Stimulated activated naive CD4-positive, alpha-beta T cell (primary cell): ENCODE results near the gene LILRB2.
"Not testable (repeated sequence)": the region's sequence is repeated elsewhere in the genome, so short reads cannot be mapped to it uniquely, and the experiment has no call there.

ENCODE experiments used
- DNase-seq, 6 experiments: peaks; one replicate each; lab custom pipeline; 2025; lab: John Stamatoyannopoulos, UW

The LILRB2 gene

DNA sequence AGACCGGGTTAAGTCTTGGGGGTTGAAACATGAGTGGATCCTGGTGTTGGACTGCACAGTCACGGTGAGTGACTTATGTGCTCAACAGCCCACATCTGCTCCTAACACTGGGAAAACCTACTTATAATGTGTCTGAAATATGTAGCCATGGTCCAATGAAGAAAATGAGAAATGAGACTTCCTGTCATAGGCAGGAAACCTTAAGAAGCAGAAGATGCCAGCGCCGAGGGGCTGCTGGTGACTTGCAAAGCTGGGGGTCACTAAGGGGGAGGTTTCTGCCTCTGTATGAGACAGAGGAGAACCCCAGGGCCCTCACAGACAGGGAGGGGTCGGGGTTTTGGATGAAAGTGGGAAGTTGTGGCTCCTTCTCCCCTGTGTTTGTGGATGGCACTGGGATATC lies 8.7 kb downstream of the LILRB2 start:
- DNase-seq = not testable (repeated sequence)

DNA sequence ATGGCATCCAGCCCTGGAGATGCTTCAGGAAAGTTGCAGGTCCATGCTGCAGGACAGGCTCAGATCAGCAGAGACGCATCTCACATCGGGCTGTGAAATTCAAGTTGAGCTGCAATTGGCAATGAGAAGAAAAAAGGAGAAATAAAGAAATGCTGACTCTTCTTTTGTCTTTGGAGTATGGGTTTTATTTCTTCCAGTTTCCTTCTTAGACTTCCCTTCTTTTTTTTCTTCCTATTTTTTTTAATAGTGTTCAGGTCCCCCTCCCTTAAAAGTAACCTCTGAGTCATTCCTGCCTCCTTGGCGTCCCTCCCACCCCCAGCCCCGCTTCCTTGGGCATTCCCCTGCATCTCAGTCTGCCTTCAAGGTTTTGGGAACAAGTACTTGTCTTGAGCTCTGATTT lies 9.3 kb downstream of the LILRB2 start:
- not testable (repeated sequence) for DNase-seq

DNA sequence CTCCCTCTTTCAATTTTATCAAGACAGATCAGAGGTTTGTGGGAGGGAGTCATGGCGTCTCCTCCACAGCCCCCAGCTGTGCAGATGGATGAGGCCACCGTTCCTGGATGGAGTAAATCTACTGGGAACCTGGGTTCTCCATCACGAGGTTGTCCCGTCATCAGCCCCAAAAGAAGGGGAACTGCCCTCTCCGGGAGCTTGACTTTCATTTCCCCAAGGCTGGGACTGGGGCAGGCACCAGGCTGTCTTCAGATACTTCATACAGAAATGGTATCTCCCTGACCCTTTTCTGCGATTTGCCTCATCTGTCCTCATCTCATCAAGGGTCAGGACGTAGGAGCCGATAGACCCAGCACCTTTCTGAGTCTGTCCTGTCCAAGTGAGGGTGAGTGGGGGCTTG lies 9.8 kb downstream of the LILRB2 start:
- no peak for DNase-seq

DNA sequence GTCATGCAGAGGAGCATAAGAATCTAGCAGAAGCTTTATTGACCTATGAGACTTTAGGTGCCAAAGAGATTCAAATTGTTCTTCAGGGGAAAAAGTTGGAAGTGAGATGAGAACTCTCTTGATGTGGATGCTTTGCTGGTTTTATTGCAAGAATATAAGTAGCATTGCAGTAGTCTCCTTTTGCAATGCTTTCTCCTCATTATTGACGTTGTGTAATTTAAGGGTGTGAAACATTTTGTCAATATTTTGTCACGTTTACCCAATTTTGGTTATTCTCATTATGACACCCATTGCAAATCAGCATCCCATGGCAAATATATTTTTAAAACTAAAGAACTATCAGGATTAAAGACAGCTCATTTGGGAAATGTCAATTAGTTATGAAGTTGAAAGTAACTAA lies 12.0 kb downstream of the LILRB2 start:
- no peak for DNase-seq

DNA sequence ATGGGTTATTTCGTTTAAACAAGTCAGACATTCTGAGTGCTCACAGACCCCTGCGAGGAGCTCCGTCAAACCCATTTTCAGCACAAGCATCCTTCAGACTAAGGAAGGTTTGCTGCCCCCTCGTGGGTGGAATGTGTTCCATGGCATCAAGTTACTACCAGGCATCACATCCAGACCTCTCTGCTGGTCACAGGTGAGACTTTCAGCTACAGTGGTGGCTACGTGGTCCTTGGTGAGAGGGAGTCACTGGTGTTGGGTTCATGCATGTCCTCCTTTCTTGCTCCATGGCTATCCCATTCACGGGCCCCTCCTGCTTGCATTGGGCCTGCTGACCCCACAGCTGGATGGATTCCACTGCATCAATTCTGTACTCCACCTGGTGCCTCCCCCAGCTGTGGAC lies 14.8 kb downstream of the LILRB2 start:
- DNase-seq = peak in 5 of 6 experiments; percentile 4 to 74 (median 33)

DNA sequence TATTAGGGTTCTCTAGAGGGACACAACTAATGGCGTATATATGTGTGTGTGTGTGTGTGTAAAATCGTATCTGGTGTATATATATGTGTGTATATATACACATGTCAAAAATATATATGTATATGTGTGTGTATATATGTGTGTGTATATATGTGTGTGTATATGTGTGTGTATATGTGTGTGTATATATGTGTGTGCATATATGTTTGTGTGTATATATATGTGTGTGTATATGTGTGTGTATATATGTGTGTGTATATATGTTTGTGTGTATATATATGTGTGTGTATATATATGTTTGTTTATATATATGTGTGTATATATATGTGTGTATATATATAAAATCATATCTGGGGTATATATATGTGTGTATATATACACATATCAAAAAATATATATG lies 18.4 kb downstream of the LILRB2 start:
- DNase-seq = no peak

DNA sequence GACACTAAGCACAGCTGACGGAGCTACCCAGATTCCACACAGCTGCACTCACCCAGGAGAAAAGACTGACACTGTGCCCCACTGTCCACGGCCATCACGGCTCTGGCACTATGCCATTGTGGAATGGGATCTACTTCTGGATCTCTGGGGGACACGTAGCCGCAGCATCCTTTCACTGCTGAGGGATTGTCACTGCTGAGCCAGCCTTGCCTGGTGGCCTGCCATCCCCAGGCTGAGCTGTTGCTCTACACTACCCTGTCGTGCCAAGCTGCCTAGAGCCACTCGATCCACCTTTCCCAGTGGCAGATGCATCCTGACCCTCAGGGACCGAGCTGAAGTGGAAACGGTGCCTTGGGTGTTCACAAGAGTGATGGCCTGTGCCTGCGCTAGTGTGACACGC lies 18.8 kb downstream of the LILRB2 start:
- DNase-seq = no peak

DNA sequence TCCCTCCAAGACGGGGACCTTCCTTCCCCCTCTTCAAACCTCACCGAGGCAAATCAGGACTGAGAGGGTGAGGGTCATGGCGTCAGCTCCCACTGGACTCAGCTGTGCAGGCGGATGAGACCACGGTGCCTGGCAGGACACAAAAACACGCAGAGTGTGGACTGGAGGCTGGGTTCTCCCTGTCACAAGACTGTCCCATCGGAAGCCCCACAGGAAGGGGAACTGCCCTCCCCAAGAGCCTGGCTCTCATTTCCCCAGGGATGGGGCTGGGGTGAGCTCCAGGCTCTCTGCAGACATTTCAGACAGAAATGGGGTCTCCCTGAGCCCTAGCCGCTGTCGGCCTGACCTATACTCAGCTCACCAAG lies 23.8 kb downstream of the LILRB2 start, which contains the start of gene LILRB5:
Gene LILRB5 (minus strand): TSS at position 158 of the 365 bp plus-strand sequence. CDS start 80 bp downstream, at position 78.
- DNase-seq = no peak

DNA sequence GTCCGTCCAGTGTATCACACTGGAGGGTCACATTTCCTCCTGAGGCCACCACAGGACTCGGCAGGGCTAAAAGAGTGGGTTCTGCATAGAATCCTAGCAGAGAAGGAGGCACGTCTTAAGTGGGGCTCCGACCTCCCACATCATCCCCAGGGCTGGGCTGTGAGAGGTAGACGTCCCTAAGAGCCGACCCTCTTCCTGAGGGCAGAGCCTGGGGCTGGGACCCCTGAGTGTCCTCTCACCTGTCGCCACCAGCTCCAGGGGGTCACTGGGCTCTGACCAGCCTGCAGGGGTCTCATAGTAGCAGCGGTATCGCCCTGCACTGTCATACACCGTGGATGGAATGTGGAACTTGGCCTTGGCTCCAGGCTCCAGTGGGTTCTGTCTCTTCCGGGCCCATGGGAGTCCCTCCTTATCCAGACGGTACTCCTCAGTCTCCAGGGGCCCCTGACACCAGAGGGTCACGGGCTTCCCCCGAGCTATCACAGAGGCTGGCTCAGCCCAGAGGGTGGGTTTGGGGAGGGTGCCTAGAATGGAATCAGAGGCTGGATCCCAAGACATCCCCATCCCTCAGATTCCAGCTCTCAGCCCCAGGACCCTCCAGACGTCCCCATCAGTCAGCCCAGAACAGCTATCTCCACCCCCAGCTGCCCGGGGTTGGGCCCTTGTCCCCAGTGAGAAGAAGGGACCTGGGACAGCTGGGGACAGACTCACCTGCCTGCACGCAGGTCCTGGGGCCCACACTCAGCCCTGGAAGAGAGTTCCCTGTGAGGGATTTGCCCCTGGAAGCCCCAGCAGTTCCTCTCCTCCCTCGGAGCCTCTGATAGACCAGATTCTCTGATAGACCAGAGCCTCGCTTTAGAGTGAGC lies 24.4 kb downstream of the LILRB2 start:
- no peak for DNase-seq

DNA sequence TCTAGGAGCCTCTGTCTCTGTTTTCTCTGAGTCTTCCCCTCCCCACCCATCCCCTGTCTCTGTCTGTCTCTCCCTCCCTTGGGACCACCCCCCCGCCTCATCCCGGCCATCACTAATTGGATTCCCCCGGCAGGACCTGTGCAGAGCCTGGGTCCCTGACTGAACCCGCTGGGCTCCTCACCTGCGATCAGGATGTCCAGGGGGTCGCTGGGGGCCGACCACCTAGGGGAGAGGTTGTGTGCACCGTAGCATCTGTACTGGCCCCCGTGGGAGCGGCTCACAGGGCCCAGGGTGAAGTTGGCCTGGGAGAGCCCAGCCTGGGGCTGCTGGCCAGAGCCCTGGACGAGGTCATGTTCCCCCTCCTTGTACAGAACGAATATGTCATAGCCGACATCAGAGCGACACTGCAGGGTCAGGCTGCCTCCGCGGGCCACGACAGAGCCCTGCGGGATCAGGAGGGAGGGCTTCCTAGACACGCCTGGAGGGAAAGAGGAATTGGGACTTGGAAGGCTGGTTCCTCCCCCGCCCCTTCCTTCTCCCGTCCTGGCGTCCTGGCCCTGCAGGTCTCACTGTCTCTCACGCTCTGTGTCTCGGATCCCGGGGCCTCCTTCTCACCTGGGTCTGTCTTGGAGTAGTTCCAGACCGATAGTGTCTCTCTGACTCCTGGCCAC lies 25.7 kb downstream of the LILRB2 start:
- no peak for DNase-seq

DNA sequence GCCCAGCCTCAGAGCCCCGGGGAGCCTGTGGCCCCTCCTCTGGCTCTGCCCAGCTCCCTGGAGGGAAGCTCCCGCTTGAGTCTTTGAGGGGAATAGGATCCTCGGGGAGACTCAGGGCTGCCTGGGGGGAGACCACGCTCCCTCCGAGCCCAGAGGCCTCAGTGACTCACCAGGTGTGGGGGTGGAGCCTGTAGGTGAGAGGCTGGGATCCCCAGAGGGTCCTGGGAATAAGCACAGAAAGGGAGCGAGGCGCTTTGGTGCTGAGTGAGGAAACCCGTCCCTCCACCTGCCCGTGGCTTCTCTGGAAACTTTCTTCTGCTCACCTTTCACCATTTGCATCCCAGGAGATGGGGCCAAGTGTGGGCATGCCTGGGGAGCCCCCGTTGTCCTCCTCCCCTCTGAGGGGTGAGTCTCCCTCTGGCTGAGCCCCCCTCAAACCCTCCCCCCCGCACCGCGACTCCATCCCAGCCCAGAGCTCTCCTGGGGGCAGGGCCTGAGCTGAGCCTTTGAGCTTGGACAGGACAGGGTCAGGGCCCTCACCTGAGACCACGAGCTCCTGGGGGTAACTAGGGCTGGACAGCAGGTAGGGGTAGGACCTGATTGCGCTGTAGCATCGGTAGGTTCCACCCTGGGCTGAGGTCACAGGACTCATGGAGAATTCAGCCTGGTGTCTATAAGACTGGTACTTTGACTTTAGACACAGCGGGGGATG lies 26.6 kb downstream of the LILRB2 start:
- DNase-seq = no peak

DNA sequence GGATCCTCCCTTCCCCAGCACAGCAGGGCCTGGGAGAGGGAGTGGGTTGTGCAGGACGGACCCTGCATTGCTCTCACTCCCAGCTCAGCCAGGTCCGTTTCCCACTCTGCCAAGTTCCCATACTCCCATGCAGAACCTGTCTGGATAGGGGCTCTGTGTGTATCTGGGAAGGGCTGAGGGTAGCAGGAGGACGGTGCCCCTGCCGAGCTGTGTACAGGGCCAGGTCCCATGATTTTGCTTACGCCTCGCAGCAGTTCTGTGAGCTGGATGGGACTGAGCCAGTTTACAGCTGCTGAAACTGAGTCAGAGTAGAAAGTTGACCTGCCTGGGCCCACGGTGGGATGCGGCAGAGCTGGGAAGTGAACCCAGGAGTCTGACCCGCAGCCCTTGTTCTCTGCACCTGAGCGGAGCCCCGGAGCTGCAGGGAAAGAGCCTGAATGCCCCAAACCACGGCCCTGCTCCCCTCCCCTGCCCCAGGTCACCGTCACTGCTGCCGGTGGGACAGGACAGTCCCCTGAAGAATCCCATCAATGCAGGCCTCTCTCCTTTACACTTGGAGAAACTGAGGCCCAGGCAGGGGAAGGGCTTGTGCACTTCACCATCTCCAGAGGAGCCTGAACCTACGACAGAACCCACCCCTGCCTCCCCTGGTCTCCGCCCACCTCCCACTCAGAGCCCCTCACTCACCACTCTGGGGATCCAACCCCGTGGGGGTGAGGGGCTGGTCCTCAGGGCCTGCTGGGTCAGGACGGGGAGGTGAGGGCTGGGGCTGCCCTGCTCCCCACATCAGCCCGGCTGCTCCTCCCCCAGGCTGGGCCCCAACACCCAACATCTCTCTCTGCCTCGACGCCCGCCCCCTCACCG lies 27.3 kb downstream of the LILRB2 start:
- no peak for DNase-seq

DNA sequence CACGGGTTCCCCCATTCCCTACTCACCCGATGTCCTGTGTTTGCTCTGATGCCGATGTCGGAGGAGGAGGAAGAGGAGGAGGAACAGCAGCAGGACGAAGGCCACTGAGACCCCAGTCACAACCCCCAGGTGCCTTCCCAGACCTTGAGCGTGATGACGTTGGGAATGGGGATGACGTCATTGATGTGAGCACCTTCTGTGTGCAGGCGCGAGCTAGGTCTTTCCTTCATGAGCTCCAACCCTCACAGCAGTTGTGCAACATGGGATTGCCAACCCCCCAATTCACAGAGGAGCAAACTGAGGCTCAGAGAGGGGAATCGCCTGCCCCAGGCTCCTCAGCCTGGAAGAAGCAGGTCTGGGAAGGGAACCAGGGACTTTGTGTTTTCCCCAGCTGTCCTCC lies 28.1 kb downstream of the LILRB2 start:
- no peak for DNase-seq

DNA sequence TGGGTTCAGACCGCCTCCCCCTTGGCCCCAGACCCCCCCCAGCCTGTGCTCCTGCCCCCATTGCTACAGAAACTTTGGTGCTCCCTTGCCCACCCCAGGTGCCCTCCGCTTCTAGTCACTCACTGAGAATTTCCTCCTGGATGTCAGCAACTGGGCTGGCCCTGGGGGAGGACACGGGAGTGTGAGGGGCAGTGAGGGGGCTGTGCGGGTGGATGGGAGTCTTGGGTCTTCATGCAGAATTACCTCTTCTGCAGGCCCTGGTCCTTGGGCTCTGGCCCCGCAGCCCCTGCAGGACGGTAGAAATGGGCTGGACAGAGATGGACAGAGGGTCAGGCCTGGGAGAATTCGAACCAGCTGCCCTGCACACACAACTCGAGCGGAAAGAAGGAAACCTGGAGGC lies 28.7 kb downstream of the LILRB2 start:
- no peak for DNase-seq

DNA sequence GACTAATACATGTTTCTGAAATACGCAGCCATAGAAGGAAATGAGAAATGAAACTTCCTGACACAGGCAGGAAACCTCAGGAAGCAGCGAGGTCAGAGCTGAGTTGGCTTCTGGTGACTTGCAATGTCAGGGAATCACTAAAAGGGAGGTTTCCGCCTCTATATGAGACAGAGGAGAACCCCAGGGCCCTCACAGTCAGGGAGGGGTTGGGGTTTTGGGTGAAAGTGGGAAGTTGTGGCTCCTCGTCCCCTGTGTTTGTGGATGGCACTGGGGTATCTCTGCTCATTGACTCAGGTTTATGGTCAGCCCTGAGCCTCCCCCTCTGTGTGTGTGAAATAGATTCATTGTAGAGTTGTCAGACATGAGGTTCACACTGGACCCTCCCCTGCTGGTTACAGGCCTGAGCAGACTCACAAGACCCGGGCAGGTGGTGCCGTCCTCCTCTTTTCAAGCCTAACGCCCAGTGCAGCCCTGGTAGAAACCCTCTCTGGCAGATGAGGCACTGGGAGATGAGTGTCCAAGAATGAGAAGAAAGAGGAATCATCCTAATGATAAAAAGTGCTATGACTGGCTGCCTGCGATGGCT lies 32.8 kb downstream of the LILRB2 start:
- DNase-seq = peak in 1 of 6 experiments; percentile 9

DNA sequence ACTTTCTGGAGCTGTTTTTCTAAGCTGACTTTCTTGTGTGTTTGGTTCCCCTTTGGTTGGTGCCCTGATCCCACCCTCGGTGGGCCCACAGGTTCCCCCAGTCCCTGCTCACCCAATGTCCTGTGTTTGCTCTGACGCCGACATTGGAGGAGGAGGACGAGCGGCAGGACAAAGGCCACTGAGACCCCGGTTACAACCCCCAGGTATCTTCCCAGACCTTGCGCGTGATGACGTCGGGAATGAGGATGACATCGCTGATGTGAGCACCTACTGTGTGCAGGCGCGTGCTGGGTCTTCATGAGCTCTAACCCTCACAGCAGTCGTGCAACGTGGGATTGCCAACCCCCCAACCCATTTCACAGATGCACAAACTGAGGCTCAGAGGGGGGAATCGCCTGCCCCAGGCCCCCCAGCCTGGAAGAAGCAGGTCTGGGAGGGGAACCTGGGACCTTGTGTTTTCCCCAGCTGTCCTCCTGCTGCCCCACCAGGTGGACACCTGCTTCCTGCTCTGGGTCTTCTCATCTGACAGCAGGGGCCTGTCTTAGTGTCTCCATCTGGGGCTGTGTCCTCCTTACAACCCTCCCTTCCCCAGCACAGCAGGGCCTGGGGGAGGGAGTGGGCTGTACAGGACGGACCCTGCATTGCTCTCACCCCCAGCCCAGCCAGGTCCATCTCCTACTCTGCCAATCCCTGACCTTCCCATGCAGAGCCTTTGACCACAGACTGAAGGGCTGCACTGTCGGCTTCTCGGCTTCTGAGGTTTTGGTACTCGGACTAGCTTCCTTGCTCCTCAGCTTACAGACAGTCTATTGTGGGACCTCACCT lies 33.6 kb downstream of the LILRB2 start:
- DNase-seq = no peak

DNA sequence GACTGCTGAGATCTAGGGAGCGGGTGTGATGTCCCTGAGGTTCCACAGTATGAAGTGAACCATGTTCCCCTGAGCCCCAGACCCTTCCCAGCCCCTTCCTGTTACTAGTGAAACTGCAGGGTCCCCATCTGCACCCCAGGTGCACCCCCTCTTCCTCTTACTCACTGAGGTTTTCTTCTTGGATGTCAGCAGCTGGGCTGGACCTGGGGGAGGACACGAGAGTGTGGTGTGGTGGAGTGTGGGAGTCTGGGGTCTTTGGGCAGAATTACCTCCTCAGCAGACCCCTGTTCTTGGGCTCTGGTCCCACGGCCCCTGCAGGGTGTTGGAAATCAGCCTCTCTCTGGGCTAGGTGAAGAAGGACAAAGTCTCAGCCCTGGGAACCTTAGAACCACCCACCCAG lies 35.0 kb downstream of the LILRB2 start:
- no peak for DNase-seq

DNA sequence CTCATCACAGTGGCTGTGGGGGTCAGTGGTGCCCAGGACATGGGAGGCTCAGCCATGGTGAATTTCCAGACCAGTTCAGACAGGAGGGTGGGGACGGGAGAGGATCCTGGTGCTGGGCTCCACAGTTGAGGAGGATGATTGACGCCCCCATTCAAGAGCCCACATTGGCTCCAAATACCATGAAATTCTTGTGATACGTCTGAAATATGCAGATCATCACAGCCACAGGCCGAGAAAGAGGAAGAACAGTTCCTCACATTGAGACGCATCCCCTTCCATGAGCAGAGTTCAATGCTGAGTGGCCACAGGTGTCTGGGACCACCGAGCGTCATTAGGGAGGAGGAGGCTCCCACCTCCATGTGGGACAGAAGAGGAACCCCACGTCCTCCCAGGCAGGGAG lies 37.1 kb downstream of the LILRB2 start:
- DNase-seq = not testable (repeated sequence)

DNA sequence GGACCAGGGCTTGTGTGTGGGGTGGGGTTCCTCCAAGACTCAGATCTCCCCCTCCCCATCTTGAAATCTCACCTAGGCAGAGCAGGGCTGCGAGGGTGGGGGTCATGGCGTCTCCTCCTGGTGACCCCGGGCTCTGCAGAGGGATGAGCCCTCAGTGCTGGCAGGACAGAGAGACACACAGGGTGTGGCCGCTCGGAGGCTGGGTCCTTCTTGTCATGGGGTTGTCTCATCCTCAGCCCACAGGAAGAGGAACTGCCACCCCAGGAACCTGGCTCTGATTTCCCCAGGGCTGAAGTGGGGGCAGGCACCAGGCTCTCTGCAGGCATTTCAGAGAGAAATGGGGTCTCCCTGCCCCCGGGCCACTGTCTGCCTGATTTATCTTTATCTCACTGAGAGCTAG lies 38.3 kb downstream of the LILRB2 start, which contains the start of gene LILRA6:
Gene LILRA6 (minus strand): TSS at position 145 of the 400 bp plus-strand sequence.
- DNase-seq = not testable (repeated sequence)

DNA sequence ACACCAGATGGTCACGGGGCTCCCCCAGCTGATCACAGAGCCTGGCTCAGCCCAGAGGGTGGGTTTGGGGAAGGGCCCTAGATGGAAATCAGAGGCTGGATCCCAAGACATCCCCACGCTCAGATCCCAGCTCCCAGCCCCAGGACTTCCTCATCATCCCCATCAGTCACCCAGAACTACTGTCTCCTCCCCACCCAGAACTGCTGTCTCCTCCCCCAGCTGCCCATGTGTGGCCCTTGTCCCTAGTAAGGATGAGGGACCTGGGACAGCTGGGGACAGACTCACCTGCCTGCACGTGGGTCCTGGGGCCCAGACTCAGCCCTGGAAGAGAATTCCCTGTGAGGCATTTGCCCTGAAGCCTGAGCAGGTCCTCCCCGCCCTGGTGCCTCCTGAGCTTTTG lies 38.7 kb downstream of the LILRB2 start:
- DNase-seq = not testable (repeated sequence)
